IgD-negative memory B cell (primary cell): ENCODE measurements around the gene ITGA2B. TPM values are rescaled to one million over a fixed set of nuclear protein-coding genes. Genes with fewer than 3 reads are reported as not detected.
"Not testable (repeated sequence)": the region's sequence is repeated elsewhere in the genome, so short reads cannot be mapped to it uniquely, and the experiment has no call there.

Source experiments
- H3K27ac Mint-ChIP-seq, 3 donors: one replicate each; pipeline ENCODE4 v1.8.0; 2020 to 2022; ENCODE audit warnings: mild to moderate bottlenecking in 3 of 3, mixed read lengths in 3 of 3, moderate library complexity in 1 of 3
- H3K27me3 Mint-ChIP-seq: one replicate; pipeline ENCODE4 v1.8.0; 2021; ENCODE audit warnings: mixed read lengths
- H3K36me3 Mint-ChIP-seq: one replicate; pipeline ENCODE4 v1.8.0; 2020; ENCODE audit warnings: mild to moderate bottlenecking, mixed read lengths
- H3K4me1 Mint-ChIP-seq, 3 donors: one replicate each; pipeline ENCODE4 v1.8.0; 2020 to 2022; ENCODE audit warnings: mixed read lengths in 3 of 3, mild to moderate bottlenecking in 1 of 3
- H3K4me3 Mint-ChIP-seq, 4 donors: one replicate each; pipeline ENCODE4 v1.8.0; 2020 to 2022; ENCODE audit warnings: mild to moderate bottlenecking in 4 of 4, mixed read lengths in 4 of 4, moderate library complexity in 3 of 4
- H3K9me3 Mint-ChIP-seq, 3 donors: one replicate each; pipeline ENCODE4 v1.8.0; 2020 to 2021; ENCODE audit warnings: mixed read lengths in 3 of 3, mild to moderate bottlenecking in 1 of 3
- polyA plus RNA-seq: library from polyadenylated mRNA; unstranded; fragments of 300-500 nt; fragmentation: Illumina TruSeq; gene quantifications from one replicate; pipeline ENCODE4 v1.2.3, GENCODE V29; 2021

ITGA2B gene
- polyA plus RNA-seq, 1 donor from 2014 or later = 3.0 TPM

DNA sequence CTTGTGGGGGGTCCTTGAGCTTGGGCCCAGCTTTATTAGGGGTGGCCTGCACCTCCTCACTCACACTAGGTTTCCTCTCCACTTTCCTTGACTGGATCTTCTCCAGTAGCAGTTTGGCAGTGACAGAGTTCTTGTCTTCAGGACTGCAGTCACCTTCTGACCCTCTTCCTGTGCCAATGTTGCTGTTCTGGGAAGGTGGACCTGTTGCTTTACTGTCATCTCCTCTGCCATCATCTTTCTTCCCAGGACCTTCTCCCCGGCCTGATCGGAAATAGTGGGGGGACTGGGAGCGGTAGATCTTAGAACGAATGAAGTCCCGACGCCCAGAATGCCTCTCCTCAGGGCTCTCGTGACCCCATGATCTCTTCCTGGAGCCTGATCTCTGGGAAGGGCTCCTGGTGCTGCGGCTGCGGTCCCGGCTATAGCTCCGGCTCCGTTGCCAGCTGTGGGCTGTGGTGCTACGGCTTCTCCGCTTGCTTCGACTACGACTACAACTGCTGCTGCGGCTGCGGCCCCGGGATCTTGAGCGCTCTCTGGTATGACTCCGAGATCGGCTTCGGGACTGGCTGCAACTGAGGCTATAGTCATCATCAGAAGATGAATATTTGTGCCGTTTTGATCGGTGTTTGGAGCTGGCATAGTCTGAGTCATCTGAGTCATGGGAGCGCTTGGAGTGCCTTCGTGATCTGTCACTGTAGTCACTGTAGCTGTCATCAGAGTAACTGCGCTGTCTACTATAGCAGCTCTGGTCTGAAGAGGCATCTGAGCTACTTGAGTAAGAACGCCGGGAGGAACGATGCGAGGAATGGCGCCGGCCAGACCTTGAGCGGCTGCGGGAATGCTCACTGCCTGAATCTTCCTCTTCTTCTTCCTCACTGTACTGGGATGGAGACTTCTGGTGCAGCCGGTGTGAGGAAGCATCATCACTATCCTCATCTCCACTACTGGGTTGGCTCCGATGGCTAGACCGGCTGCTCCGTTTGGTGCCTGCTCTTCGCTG, 9.5 kb upstream of the ITGA2B start:
- peaks cover 8 to 11% (median 10%) of the 10 kb centered on the region in 3 donors for H3K4me1 Mint-ChIP-seq
- H3K27me3 Mint-ChIP-seq = no peaks in the 10 kb centered on the region
- H3K9me3 Mint-ChIP-seq = no peaks in the 10 kb centered on the region
- H3K36me3 Mint-ChIP-seq = peaks cover 8% of the 10 kb centered on the region
- H3K4me3 Mint-ChIP-seq = no peak overlapping the region
- H3K27ac Mint-ChIP-seq = peak overlapping the region in 2 of 3 donors; percentile 48 to 57

GRCh38 chr17:44397479-44398440, 8.3 kb upstream of the ITGA2B start:
- Mint-ChIP-seq H3K27me3 (no peaks in the 10 kb centered on the region), H3K4me3 (no peak overlapping the region), H3K27ac (peak overlapping the region in 1 of 3 donors; percentile 57), H3K9me3 (no peaks in the 10 kb centered on the region), H3K4me1 (peaks cover 3 to 10% (median 6%) of the 10 kb centered on the region in 3 donors), H3K36me3 (peaks cover 8% of the 10 kb centered on the region)

DNA sequence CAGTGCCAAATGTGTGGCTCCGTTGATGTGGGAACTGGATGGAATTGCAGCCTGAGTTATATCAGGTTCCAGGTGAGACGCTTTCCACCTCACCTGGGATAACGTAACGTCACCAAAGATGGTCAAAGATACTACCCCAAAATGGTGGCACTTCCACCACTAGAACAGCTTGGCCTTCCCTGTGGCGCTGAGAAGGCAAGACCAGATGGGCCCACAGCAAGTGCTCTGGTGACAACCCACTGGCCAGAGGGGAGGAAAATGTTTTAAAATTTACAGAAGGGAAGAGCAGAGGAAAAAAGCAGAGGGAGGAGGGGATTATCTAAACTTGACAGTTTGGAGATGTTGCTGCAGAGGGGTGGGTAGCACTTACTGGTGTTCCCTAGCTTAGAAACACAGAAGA, 7.5 kb upstream of the ITGA2B start:
- Mint-ChIP-seq H3K27ac (no peak overlapping the region), H3K4me1 (peaks cover 0 to 5% (median 0%) of the 10 kb centered on the region in 3 donors)

GRCh38 chr17:44394833-44395232, 5.4 kb upstream of the ITGA2B start:
- no peak overlapping the region for H3K27ac Mint-ChIP-seq
- no peaks in the 10 kb centered on the region for H3K4me1 Mint-ChIP-seq
- H3K4me3 Mint-ChIP-seq = no peak overlapping the region
- peaks cover 0 to 2% (median 0%) of the 10 kb centered on the region in 3 donors for H3K9me3 Mint-ChIP-seq
- no peaks in the 10 kb centered on the region for H3K27me3 Mint-ChIP-seq
- peaks cover 5% of the 10 kb centered on the region for H3K36me3 Mint-ChIP-seq

More for the DNA sequence above, 7.5 kb upstream of the ITGA2B start:
- Mint-ChIP-seq H3K27me3 (no peaks in the 10 kb centered on the region), H3K4me3 (no peak overlapping the region), H3K36me3 (peaks cover 5% of the 10 kb centered on the region), H3K9me3 (no peaks in the 10 kb centered on the region)

GRCh38 chr17:44394112-44394511, 4.7 kb upstream of the ITGA2B start:
- not testable (repeated sequence) for H3K9me3 Mint-ChIP-seq, H3K36me3 Mint-ChIP-seq, H3K4me3 Mint-ChIP-seq, H3K27ac Mint-ChIP-seq, H3K27me3 Mint-ChIP-seq, H3K4me1 Mint-ChIP-seq

GRCh38 chr17:44390250-44390870, 911 bp upstream of the ITGA2B start:
- no peaks in the 10 kb centered on the region for H3K36me3 Mint-ChIP-seq
- peak overlapping the region in 1 of 3 donors; percentile 42 for H3K27ac Mint-ChIP-seq
- peaks cover 6% of the 10 kb centered on the region for H3K27me3 Mint-ChIP-seq

GRCh38 chr17:44389723-44390202, 314 bp upstream of the ITGA2B start:
- peaks cover 0 to 4% (median 2%) of the 10 kb centered on the region in 3 donors for H3K4me1 Mint-ChIP-seq
- no peaks in the 10 kb centered on the region for H3K36me3 Mint-ChIP-seq
- H3K27ac Mint-ChIP-seq = peak overlapping the region in 1 of 3 donors; percentile 10
- no peak overlapping the region for H3K4me3 Mint-ChIP-seq
- peaks cover 0 to 2% (median 0%) of the 10 kb centered on the region in 3 donors for H3K9me3 Mint-ChIP-seq
- peaks cover 8% of the 10 kb centered on the region for H3K27me3 Mint-ChIP-seq

More at GRCh38 chr17:44390250-44390870, 911 bp upstream of the ITGA2B start:
- no peak overlapping the region for H3K4me3 Mint-ChIP-seq
- H3K4me1 Mint-ChIP-seq = peaks cover 0 to 4% (median 0%) of the 10 kb centered on the region in 3 donors
- peaks cover 0 to 2% (median 0%) of the 10 kb centered on the region in 3 donors for H3K9me3 Mint-ChIP-seq

- peaks cover 10% of the 10 kb centered on the region for H3K27me3 Mint-ChIP-seq
- H3K27ac Mint-ChIP-seq = peak overlapping the region in 1 of 3 donors; percentile 40
- H3K4me3 Mint-ChIP-seq = peak overlapping the region in 1 of 4 donors; percentile 41
- H3K4me1 Mint-ChIP-seq = peaks cover 0 to 4% (median 2%) of the 10 kb centered on the region in 3 donors
- H3K36me3 Mint-ChIP-seq = no peaks in the 10 kb centered on the region
- peaks cover 0 to 2% (median 0%) of the 10 kb centered on the region in 3 donors for H3K9me3 Mint-ChIP-seq
Observed at GRCh38 chr17:44387804-44388203, 1.6 kb downstream of the ITGA2B start.

GRCh38 chr17:44386182-44386525, 3.3 kb downstream of the ITGA2B start:
- peaks cover 10% of the 10 kb centered on the region for H3K27me3 Mint-ChIP-seq
- peaks cover 0 to 2% (median 0%) of the 10 kb centered on the region in 3 donors for H3K9me3 Mint-ChIP-seq
- no peaks in the 10 kb centered on the region for H3K36me3 Mint-ChIP-seq
- peaks cover 0 to 4% (median 2%) of the 10 kb centered on the region in 3 donors for H3K4me1 Mint-ChIP-seq
- peak overlapping the region in 3 of 4 donors; percentile 58 to 90 (median 65) for H3K4me3 Mint-ChIP-seq
- H3K27ac Mint-ChIP-seq = no peak overlapping the region

DNA sequence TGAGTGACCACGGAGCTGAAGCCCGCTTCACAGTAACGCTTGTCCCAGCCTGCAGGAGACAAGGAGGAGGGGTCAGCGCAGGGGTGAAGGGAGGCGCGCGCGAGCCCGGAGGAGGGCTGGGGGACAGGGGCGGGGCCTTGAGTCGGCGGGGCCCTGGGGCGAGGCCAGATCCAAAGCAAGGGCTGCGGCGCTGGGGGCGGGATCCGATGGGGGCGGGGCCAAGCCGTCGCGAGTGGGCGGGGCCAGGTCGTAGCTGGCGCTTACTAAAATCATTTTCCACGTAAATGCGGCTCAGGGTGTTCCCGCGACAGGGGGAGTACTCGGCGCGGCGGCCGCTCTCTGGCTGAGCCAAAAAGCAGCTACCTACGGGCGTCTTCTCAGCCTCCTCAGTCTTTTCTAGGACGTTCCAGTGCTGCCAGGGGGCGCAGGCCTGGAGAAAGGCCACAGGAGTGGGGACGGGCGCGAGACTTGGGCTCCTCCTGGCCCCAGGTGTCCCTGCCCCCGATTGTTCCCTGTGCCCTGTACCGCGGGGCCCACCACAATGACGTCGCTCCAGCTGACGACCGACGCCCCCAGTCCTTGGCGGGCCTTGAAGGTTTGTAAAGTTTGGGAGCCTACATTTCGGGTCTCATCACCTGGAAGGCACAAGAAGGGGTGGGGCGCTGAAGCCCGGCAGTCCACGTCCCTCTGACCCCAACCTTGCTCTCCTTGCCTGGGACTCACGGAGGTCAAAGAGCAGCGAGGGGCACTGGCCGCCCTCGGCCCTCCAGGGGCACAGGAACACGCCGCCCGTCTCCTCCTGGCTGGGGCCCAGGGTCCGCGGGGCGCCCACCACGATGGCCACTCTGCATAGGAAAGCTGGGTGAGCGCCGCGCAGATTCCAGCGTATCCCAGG, 3.9 kb downstream of the ITGA2B start:
- Mint-ChIP-seq H3K4me1 (peaks cover 0 to 4% (median 2%) of the 10 kb centered on the region in 3 donors), H3K27ac (no peak overlapping the region), H3K36me3 (no peaks in the 10 kb centered on the region), H3K9me3 (peaks cover 0 to 2% (median 0%) of the 10 kb centered on the region in 3 donors), H3K4me3 (peak overlapping the region; percentile 25 to 90 (median 78)), H3K27me3 (peaks cover 10% of the 10 kb centered on the region)

- Mint-ChIP-seq H3K4me3 (peak overlapping the region; percentile 25 to 90 (median 78)), H3K27ac (no peak overlapping the region), H3K9me3 (no peaks in the 10 kb centered on the region), H3K27me3 (peaks cover 10% of the 10 kb centered on the region), H3K4me1 (peaks cover 0 to 4% (median 2%) of the 10 kb centered on the region in 3 donors), H3K36me3 (no peaks in the 10 kb centered on the region)
Observed at GRCh38 chr17:44384823-44385286, 4.6 kb downstream of the ITGA2B start.

- Mint-ChIP-seq H3K4me3 (peak overlapping the region in 2 of 4 donors; percentile 38 to 60), H3K9me3 (no peaks in the 10 kb centered on the region), H3K27ac (no peak overlapping the region), H3K27me3 (peaks cover 10% of the 10 kb centered on the region), H3K36me3 (no peaks in the 10 kb centered on the region), H3K4me1 (peaks cover 0 to 4% (median 2%) of the 10 kb centered on the region in 3 donors)
Observed at GRCh38 chr17:44384281-44384822, 5.1 kb downstream of the ITGA2B start.

GRCh38 chr17:44383861-44384260, 5.6 kb downstream of the ITGA2B start:
- H3K9me3 Mint-ChIP-seq = no peaks in the 10 kb centered on the region
- H3K4me1 Mint-ChIP-seq = peaks cover 0 to 4% (median 2%) of the 10 kb centered on the region in 3 donors
- H3K36me3 Mint-ChIP-seq = no peaks in the 10 kb centered on the region
- H3K27me3 Mint-ChIP-seq = peaks cover 10% of the 10 kb centered on the region
- no peak overlapping the region for H3K27ac Mint-ChIP-seq
- peak overlapping the region in 1 of 4 donors; percentile 38 for H3K4me3 Mint-ChIP-seq
